GM12874 (cell line): Measurements from ENCODE around the gene LNPEP.

ENCODE experiments used
- CTCF ChIP-seq: IDR thresholded peaks from 2 replicates; pipeline ENCODE4 v1.5.1; 2011; ENCODE audit warnings: low read depth, mild to moderate bottlenecking, control low read depth, low read length, moderate library complexity; ENCODE audit not compliant: insufficient read depth

Gene LNPEP

DNA sequence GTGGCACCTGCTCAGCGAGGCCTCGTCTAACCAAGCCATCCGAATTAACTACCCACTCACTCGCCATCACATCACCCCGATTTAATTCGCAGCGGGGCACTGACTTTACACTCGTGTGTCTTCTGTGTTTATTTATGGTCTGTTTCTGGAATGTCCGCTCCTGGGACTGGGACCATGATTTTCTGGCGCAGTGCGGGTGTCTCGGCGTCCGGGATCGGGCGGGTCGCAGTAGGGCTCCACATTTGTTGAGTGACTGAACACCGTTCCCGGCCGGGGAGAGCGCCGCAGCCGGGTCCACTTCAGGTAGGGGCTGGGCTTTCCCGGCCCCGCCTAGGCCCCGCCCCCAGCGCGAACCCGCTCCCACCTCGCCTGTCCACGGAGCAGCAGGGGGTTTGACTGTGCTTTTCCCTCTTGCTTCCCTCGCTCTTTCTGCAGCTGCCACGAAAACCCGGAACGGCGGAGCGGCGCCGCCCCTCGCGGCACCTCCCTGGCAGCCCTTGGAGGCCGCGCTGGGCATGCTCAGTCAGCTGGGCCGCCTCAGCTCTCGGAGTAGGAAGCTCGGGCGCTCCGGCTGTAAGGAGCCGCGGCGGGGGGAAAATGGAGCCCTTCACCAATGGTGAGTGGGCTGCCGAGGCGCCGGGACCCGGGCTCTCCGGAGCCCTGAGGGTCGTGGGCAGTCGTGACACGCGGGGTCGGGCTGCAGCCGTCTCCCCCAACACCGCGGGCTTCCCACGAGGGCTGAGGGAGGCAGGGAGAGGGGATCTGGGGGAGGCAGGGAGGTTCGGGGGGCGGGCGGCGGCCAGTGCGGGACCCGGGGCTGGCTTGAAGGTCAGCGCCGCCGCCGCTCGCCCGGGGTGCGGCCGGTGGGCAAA lies at the start of gene LNPEP:
TSS of gene LNPEP (plus strand) at position 522 of the 872 bp plus-strand sequence. CDS start at position 598, 76 bp downstream.
- TF ChIP-seq CTCF = no peak

GRCh38 chr5:96893342-96893741 lies 42.5 kb upstream of the LNPEP start:
- TF ChIP-seq CTCF = no peak

DNA sequence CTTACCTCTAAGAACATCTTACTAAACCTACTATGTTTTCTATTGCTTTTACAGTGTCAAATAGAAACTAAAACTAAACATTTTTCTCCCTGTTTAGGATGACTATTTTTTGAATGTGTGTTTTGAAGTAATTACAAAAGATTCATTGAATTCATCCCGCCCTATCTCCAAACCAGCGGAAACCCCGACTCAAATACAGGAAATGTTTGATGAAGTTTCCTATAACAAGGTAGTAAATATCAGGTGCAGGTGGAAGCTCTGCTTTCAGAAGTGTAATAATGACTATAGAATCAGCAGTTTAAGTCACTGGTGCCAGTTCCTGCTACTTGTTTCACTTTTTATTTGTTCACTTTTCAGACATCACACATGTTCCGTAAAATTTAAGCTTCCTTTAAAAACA lies 39.6 kb upstream of the LNPEP start:
- no peak for TF ChIP-seq CTCF

- TF ChIP-seq CTCF = no peak
These were observed 39.1 kb upstream of the LNPEP start for GRCh38 chr5:96896806-96897205.

- TF ChIP-seq CTCF = no peak
These were observed 34.5 kb upstream of the LNPEP start for GRCh38 chr5:96901384-96901783.

DNA sequence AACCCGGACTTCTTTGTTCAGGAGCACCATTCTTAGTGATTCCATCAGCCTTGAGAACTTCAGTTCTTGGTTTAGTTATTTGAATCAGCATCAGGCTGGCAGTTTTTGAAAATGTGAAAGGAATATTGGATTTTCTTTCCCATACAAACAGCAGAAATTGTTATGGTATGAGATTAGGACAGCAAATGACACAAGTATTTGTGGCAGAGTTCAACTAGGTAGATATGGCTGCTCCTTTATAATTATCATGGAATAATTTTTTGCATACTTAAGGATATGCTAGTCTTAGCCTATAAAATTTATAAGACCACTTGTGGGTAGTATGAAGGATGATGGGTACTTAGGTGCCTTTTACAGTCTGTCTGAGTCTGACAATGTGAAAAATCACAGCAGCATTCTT lies 34.0 kb upstream of the LNPEP start:
- TF ChIP-seq CTCF = no peak

GRCh38 chr5:96902876-96903275 lies 33.0 kb upstream of the LNPEP start:
- TF ChIP-seq CTCF = no peak
